Measurements from ENCODE around the gene CCL24. TPM values are rescaled to one million over a fixed set of nuclear protein-coding genes. Genes with fewer than 3 reads are reported as not detected.
"Not testable (repeated sequence)": the region's sequence is repeated elsewhere in the genome, so short reads cannot be mapped to it uniquely, and the experiment has no call there.

Gene CCL24
- total and polyA plus RNA-seq, 2 of the 4 experiments (the other 2 are of a cell fraction): not detected

DNA sequence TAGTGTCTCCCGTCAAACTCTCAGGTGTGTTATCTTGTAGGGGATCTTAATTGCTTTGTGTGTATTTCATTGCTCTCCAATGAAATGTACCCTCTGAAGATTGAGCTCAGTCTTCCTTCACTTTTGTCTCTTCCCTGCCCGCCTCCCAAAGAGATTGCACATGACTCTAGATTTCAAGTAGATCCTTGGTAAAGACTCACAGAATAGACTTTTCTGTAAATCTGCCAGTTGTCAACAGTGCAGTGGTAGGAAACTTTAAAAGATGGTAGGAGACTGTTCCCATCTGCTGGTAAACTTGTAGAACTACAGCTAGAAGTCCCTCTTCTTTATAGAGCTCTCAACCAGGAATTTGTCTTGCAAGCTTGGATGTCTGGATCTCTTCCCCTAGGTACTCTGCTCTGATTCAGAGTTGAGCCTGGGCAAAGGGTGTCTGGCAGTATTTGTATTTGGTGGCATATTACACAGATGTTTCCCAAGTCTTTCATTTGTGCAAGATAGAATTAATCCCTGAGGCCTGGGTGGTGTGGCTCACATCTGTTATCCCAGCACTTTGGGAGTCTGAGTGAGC lies 51.2 kb downstream of the CCL24 start (continued):
- TF ChIP-seq POLR2A (IDR thresholded peaks at IDR 0.05; ENCODE audit: low read depth, low read length) (no peak), CEBPB (IDR thresholded peaks at IDR 0.05; ENCODE audit: low read depth, low read length) (no peak), SMC3 (IDR thresholded peaks at IDR 0.05; ENCODE audit: low read depth, low read length) (peak; percentile 94), MAZ (IDR thresholded peaks at IDR 0.05; ENCODE audit: borderline replicate concordance, low read depth, low read length) (no peak), BHLHE40 (IDR thresholded peaks at IDR 0.05; ENCODE audit: low read depth, low read length) (no peak), RCOR1 (IDR thresholded peaks at IDR 0.05; ENCODE audit: insufficient replicate concordance, low read length) (no peak)

DNA sequence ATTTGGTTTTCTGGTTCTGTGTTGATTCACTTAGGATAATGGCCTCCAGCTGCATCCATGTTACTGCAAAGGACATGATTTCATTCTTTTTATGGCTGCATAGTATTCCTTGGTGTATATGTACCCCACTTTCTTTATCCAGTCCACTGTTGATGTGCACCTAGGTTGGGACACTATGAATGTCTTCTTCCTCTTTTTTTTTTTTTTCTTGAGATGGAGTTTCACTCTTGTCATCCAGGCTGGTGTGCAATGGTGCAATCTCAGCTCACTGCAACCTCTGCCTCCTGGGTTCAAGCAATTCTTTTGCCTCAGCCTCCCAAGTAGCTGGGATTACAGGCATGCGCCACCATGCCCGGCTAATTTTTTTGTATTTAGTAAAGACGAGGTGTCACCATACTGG lies 51.8 kb downstream of the CCL24 start:
- ATAC-seq (ENCODE audit: low read depth); H2AK5ac ChIP-seq (ENCODE audit: low read depth, low read length); H2BK5ac ChIP-seq (ENCODE audit: low read depth, low read length, poor library complexity, severe bottlenecking); BruUV-seq (replicated peaks); H4K20me1 ChIP-seq (ENCODE audit: insufficient read depth, low read length); H2BK20ac ChIP-seq (ENCODE audit: low read depth, low read length); H3K4ac ChIP-seq (ENCODE audit: low read depth, low read length); H4K8ac ChIP-seq (ENCODE audit: low read depth in 2 of 2, low read length in 2 of 2); H2AK9ac ChIP-seq (replicated peaks; ENCODE audit: low read depth, low read length, poor library complexity); H3K4me1 ChIP-seq (ENCODE audit: control insufficient read depth, insufficient read depth, low read length); H3K9me3 ChIP-seq (ENCODE audit: control insufficient read depth, insufficient read depth, low read length); H3K27me3 ChIP-seq (ENCODE audit: control insufficient read depth, insufficient read depth, low read length); H3K79me1 ChIP-seq (ENCODE audit: low read depth in 1 of 2, low read length in 2 of 2); H3K9ac ChIP-seq (ENCODE audit: low read depth, low read length); H3K9me1 ChIP-seq (ENCODE audit: insufficient read depth, low read length); DNase-seq; H4K91ac ChIP-seq (ENCODE audit: insufficient read depth, low read depth, low read length); H4K5ac ChIP-seq (ENCODE audit: low read depth, low read length); H3K14ac ChIP-seq (replicated peaks; ENCODE audit: low read depth, low read length); H3K4me2 ChIP-seq (ENCODE audit: low read depth, low read length); H3K27ac ChIP-seq (ENCODE audit: insufficient read depth, low read length); H2AFZ ChIP-seq (replicated peaks; ENCODE audit: low read length, poor library complexity); POLR2A ChIA-PET (ENCODE audit: unreplicated experiment); H3K18ac ChIP-seq (ENCODE audit: low read depth, low read length); H3K4me3 ChIP-seq (ENCODE audit: insufficient read depth, low read depth, low read length); H2BK120ac ChIP-seq (ENCODE audit: low read depth, low read length); H3K36me3 ChIP-seq (ENCODE audit: control insufficient read depth, insufficient read depth, low read length); dilution Hi-C loops (cut with HindIII; ENCODE audit: low sequenced_read_pairs, unreplicated experiment); in situ Hi-C loops (cut with MboI; ENCODE audit: low sequenced_read_pairs); H2BK15ac ChIP-seq (ENCODE audit: low read depth, low read length); H3K23ac ChIP-seq (ENCODE audit: low read depth, low read length); H3K56ac ChIP-seq (ENCODE audit: extremely low read depth, insufficient read depth, low read length): not testable (repeated sequence)
- no CpG with 5 or more reads among the region's 3 CpGs for WGBS, 2 experiments (ENCODE audit: extremely low coverage in 2 of 2, insufficient read length in 1 of 2)
- intact Hi-C loops (cut with micrococcal nuclease): loop anchor here (2.0 kb wide), 1 partner anchor 233 kb away; no protein-coding TSS in a partner anchor
- CTCF ChIA-PET: interaction anchor here (0.6 to 1.5 kb wide), 3 partner anchors 8 to 258 kb away, joined by 3 to 5 read pairs (median 3); no protein-coding TSS in a partner anchor

Other genes with a start within 250 kb of the CCL24 start
- gene HIP1, start 74.9 kb downstream of the CCL24 start, total RNA-seq (2012; rRNA removed): 10.0 and 11.1 TPM in 2 replicates
- 6.5 and 6.8 TPM in 2 replicates for gene HIP1, start 74.9 kb downstream of the CCL24 start, polyA plus RNA-seq (2012; rRNA removed)
- not detected in 2 replicates for gene CCL26, start 41.6 kb downstream of the CCL24 start, total RNA-seq (2012; rRNA removed)
- gene CCL26, start 41.6 kb downstream of the CCL24 start, polyA plus RNA-seq (2012; rRNA removed): not detected in 2 replicates
- 9.7 and 10.8 TPM in 2 replicates for gene RHBDD2, start 65.2 kb upstream of the CCL24 start, total RNA-seq (2012; rRNA removed)
- 42.4 and 47.5 TPM in 2 replicates for gene RHBDD2, start 65.2 kb upstream of the CCL24 start, polyA plus RNA-seq (2012; rRNA removed)
- gene POR, start 101.3 kb upstream of the CCL24 start, total RNA-seq (2012; rRNA removed): 25.3 and 25.5 TPM in 2 replicates
- 42.2 and 60.4 TPM in 2 replicates for gene POR, start 101.3 kb upstream of the CCL24 start, polyA plus RNA-seq (2012; rRNA removed)
- gene TMEM120A, start 180.8 kb upstream of the CCL24 start, total RNA-seq (2012; rRNA removed): 23.1 and 32.1 TPM in 2 replicates
- 33.8 and 39.3 TPM in 2 replicates for gene TMEM120A, start 180.8 kb upstream of the CCL24 start, polyA plus RNA-seq (2012; rRNA removed)
- gene STYXL1, start 234.2 kb upstream of the CCL24 start, total RNA-seq (2012; rRNA removed): 70.0 and 73.8 TPM in 2 replicates
- 53.9 and 66.1 TPM in 2 replicates for gene STYXL1, start 234.2 kb upstream of the CCL24 start, polyA plus RNA-seq (2012; rRNA removed)
- gene MDH2, start 234.3 kb upstream of the CCL24 start, total RNA-seq (2012; rRNA removed): 55.4 and 56.1 TPM in 2 replicates
- gene MDH2, start 234.3 kb upstream of the CCL24 start, polyA plus RNA-seq (2012; rRNA removed): 206 and 232 TPM in 2 replicates

Data from IMR-90 (cell line).